Measurements from ENCODE around the gene CABCOCO1.

- TF ChIP-seq CTCF (IDR thresholded peaks at IDR 0.05) = no peak
- TF ChIP-seq EP300 (IDR thresholded peaks at IDR 0.05) = no peak
These were observed 142.4 kb downstream of the CABCOCO1 start for GRCh38 chr10:61805091-61805490.
